Measurements from ENCODE around the gene P3H3.

Gene P3H3

DNA sequence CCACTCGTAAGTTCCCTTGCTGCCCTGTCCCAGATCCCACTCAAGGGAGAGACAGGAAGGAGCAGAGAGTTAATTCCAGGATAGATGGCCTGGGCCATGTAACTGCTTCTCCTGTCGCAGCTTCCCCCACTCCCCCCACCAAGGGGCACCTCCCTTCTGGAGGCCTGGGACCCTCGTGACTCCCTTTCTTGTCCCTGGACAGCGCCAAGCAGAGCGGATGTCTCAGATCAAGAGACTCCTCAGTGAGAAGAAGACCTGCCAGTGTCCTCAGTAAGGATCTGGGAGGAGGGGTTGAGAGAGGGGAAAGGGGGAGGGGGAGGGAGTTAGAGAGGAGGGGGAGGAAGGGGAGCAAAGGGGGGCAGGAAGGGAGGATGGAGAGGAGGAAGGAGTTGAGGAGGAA lies 9.6 kb upstream of the P3H3 start:
- Histone ChIP-seq H4K20me1 (ENCODE audit: insufficient read depth, low read length) (no peaks in the 10 kb centered on the region), H3K4me3 (ENCODE audit: low read length) (no peak overlapping the region), H2AFZ (ENCODE audit: low read depth, low read length) (no peak overlapping the region), H3K27me3 (ENCODE audit: low read depth, low read length) (peaks cover 47% of the 10 kb centered on the region), H3K27ac (ENCODE audit: low read length) (no peak overlapping the region), H3K36me3 (replicated peaks; ENCODE audit: low read depth, low read length) (no peaks in the 10 kb centered on the region), H3K4me2 (ENCODE audit: low read length) (no peak overlapping the region), H3K9me3 (ENCODE audit: insufficient read depth, low read length) (no peaks in the 10 kb centered on the region), H3K79me2 (ENCODE audit: low read length) (no peaks in the 10 kb centered on the region), H3K4me1 (ENCODE audit: low read length) (peaks cover 6% of the 10 kb centered on the region), H3K9ac (ENCODE audit: low read length) (no peak overlapping the region)
- TF ChIP-seq EZH2phosphoT487 (IDR thresholded peaks at IDR 0.05; ENCODE audit: low read depth): no peak
- TF ChIP-seq, protein P1, sequence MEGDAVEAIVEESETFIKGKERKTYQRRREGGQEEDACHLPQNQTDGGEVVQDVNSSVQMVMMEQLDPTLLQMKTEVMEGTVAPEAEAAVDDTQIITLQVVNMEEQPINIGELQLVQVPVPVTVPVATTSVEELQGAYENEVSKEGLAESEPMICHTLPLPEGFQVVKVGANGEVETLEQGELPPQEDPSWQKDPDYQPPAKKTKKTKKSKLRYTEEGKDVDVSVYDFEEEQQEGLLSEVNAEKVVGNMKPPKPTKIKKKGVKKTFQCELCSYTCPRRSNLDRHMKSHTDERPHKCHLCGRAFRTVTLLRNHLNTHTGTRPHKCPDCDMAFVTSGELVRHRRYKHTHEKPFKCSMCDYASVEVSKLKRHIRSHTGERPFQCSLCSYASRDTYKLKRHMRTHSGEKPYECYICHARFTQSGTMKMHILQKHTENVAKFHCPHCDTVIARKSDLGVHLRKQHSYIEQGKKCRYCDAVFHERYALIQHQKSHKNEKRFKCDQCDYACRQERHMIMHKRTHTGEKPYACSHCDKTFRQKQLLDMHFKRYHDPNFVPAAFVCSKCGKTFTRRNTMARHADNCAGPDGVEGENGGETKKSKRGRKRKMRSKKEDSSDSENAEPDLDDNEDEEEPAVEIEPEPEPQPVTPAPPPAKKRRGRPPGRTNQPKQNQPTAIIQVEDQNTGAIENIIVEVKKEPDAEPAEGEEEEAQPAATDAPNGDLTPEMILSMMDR (IDR thresholded peaks at IDR 0.05; ENCODE audit: low read depth, low read length): no peak

DNA sequence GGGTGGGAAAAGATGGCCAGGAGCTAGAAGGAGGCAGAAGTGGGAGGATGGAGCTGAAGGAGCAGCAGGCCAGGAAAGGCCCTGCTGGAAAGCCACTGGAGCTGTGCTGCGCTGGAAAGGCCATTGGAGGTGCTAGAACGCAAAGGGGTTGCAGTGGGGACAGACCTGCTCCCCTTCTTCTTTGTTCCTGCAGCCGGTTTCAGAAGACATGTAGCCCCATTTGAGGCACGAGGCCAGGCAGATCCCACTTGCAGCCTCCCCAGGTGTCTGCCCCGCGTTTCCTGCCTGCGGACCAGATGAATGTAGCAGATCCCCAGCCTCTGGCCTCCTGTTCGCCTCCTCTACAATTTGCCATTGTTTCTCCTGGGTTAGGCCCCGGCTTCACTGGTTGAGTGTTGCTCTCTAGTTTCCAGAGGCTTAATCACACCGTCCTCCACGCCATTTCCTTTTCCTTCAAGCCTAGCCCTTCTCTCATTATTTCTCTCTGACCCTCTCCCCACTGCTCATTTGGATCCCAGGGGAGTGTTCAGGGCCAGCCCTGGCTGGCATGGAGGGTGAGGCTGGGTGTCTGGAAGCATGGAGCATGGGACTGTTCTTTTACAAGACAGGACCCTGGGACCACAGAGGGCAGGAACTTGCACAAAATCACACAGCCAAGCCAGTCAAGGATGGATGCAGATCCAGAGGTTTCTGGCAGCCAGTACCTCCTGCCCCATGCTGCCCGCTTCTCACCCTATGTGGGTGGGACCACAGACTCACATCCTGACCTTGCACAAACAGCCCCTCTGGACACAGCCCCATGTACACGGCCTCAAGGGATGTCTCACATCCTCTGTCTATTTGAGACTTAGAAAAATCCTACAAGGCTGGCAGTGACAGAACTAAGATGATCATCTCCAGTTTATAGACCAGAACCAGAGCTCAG lies 8.8 kb upstream of the P3H3 start:
- Histone ChIP-seq H4K20me1 (ENCODE audit: insufficient read depth, low read length) (no peaks in the 10 kb centered on the region), H3K27me3 (ENCODE audit: low read depth, low read length) (peaks cover 43% of the 10 kb centered on the region), H3K9me3 (ENCODE audit: insufficient read depth, low read length) (no peaks in the 10 kb centered on the region)

DNA sequence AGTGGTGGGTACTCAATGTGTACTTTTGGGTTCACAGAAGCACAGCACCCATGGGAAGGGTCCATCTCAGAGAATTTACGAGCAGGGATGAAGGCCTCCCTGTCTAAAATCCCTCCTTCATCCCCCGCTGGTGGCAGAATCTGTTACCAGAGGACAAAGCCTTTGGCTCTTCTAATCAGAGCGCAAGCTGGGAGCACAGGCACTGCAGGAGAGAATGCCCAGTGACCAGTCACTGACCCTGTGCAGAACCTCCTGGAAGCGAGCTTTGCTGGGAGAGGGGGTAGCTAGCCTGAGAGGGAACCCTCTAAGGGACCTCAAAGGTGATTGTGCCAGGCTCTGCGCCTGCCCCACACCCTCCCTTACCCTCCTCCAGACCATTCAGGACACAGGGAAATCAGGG lies 8.0 kb upstream of the P3H3 start:
- Histone ChIP-seq H3K4me1 (ENCODE audit: low read length) (peaks cover 6% of the 10 kb centered on the region), H3K9me3 (ENCODE audit: insufficient read depth, low read length) (no peaks in the 10 kb centered on the region), H3K27me3 (ENCODE audit: low read depth, low read length) (peaks cover 42% of the 10 kb centered on the region), H3K4me2 (ENCODE audit: low read length) (no peak overlapping the region), H4K20me1 (ENCODE audit: insufficient read depth, low read length) (no peaks in the 10 kb centered on the region), H3K9ac (ENCODE audit: low read length) (no peak overlapping the region), H3K27ac (ENCODE audit: low read length) (no peak overlapping the region), H3K79me2 (ENCODE audit: low read length) (no peaks in the 10 kb centered on the region), H3K4me3 (ENCODE audit: low read length) (no peak overlapping the region), H2AFZ (ENCODE audit: low read depth, low read length) (no peak overlapping the region), H3K36me3 (replicated peaks; ENCODE audit: low read depth, low read length) (no peaks in the 10 kb centered on the region)
- TF ChIP-seq, protein P1 (IDR thresholded peaks at IDR 0.05; ENCODE audit: low read depth, low read length): no peak
- TF ChIP-seq EZH2phosphoT487 (IDR thresholded peaks at IDR 0.05; ENCODE audit: low read depth): no peak

More for the DNA sequence above, 8.8 kb upstream of the P3H3 start:
- Histone ChIP-seq H3K79me2 (ENCODE audit: low read length) (no peaks in the 10 kb centered on the region), H3K36me3 (replicated peaks; ENCODE audit: low read depth, low read length) (no peaks in the 10 kb centered on the region), H2AFZ (ENCODE audit: low read depth, low read length) (no peak overlapping the region), H3K4me2 (ENCODE audit: low read length) (no peak overlapping the region), H3K4me3 (ENCODE audit: low read length) (no peak overlapping the region), H3K9ac (ENCODE audit: low read length) (no peak overlapping the region), H3K27ac (ENCODE audit: low read length) (no peak overlapping the region), H3K4me1 (ENCODE audit: low read length) (peaks cover 6% of the 10 kb centered on the region)
- TF ChIP-seq, protein P1 (IDR thresholded peaks at IDR 0.05; ENCODE audit: low read depth, low read length): no peak
- no peak for TF ChIP-seq EZH2phosphoT487 (IDR thresholded peaks at IDR 0.05; ENCODE audit: low read depth)

DNA sequence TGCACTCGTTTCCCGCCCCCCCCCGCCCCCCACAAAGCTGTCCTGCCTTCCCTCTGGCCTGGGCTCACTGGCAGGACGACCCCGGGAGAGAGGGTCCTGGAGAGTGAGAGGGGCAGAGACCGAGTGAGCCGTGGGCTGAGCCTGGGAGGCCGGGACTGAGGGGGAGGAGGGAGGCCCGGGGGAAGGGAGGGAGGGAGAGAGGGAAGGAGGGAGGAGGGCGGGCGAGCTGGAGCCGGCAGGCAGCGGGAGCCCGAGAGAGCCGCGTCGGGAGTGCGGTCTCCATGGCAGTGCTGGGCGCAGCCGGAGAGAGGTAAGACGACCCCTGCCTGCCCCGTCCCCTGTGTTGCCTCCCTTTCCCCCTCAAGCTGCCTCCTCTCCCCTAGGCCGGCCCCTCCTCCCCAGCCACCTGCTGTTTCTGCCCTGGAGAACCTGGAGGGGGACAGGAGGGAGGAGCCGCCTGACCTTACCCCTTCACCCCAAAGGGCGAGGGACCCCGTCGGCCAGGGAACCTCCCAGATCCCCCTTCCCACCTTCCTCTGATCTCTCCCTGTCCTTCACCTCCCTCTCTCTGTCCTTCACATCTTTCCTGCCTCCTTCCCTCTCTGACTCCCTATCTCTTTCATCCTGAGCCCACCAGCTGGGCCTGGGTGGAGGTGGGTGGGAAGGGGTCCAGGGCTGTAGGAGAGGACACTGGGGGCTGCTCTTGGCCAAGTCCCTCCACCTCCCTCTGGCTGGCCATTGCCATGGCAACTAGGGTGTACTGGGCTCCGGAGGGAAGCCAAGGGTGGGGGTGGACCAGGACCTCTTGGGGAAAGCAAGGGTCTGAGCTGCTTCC lies 6.4 kb upstream of the P3H3 start, which contains the start of gene GPR162:
GPR162 (plus strand) TSS at position 231 of the 835 bp plus-strand sequence. CDS start 2,078 bp downstream, outside the sequence.
- Histone ChIP-seq H3K27me3 (ENCODE audit: low read depth, low read length) (peaks cover 42% of the 10 kb centered on the region), H3K4me1 (ENCODE audit: low read length) (no peaks in the 10 kb centered on the region), H3K27ac (ENCODE audit: low read length) (no peak within 1 kb of the TSS), H3K79me2 (ENCODE audit: low read length) (no peaks in the 10 kb centered on the region), H3K9me3 (ENCODE audit: insufficient read depth, low read length) (no peaks in the 10 kb centered on the region), H3K4me2 (ENCODE audit: low read length) (peak within 1 kb of the TSS; percentile 7; the same call in 1 of the 2 replicates), H4K20me1 (ENCODE audit: insufficient read depth, low read length) (no peaks in the 10 kb centered on the region), H3K36me3 (replicated peaks; ENCODE audit: low read depth, low read length) (no peaks in the 10 kb centered on the region), H3K4me3 (ENCODE audit: low read length) (no peak within 1 kb of the TSS), H2AFZ (ENCODE audit: low read depth, low read length) (no peak within 1 kb of the TSS), H3K9ac (ENCODE audit: low read length) (no peak within 1 kb of the TSS)
- TF ChIP-seq EZH2phosphoT487 (IDR thresholded peaks at IDR 0.05; ENCODE audit: low read depth): no peak
- TF ChIP-seq, protein P1 (IDR thresholded peaks at IDR 0.05; ENCODE audit: low read depth, low read length): no peak

Data from OCI-LY3 (cell line).